ENCODE measurements around the gene SHISA8.

Gene SHISA8

GRCh38 chr22:41933411-41934177 is 18.7 kb upstream of the SHISA8 start:
- DNase-seq (ENCODE audit: low read depth), result no peak

GRCh38 chr22:41932353-41932752 is 17.5 kb upstream of the SHISA8 start:
- DNase-seq (ENCODE audit: low read depth), result no peak

- no peak for DNase-seq (ENCODE audit: low read depth)
These were observed 16.9 kb upstream of the SHISA8 start for GRCh38 chr22:41931701-41932269.

- no peak for DNase-seq (ENCODE audit: low read depth)
These were observed 14.5 kb upstream of the SHISA8 start for GRCh38 chr22:41929418-41929810.

- DNase-seq (ENCODE audit: low read depth), result no peak
These were observed 13.9 kb upstream of the SHISA8 start for GRCh38 chr22:41928593-41929417.

- no peak for DNase-seq (ENCODE audit: low read depth)
These were observed 12.9 kb upstream of the SHISA8 start for GRCh38 chr22:41927813-41928212.

GRCh38 chr22:41925783-41926460 is 11.0 kb upstream of the SHISA8 start:
- DNase-seq (ENCODE audit: low read depth), result no peak

- DNase-seq (ENCODE audit: low read depth), result no peak
These were observed 8.9 kb upstream of the SHISA8 start for GRCh38 chr22:41923595-41924276.

GRCh38 chr22:41922940-41923594 is 8.2 kb upstream of the SHISA8 start:
- no peak for DNase-seq (ENCODE audit: low read depth)

- DNase-seq (ENCODE audit: low read depth), result no peak
These were observed 7.5 kb upstream of the SHISA8 start for GRCh38 chr22:41922328-41922727.

- DNase-seq (ENCODE audit: low read depth), result no peak
These were observed 5.5 kb upstream of the SHISA8 start for GRCh38 chr22:41920271-41920976.

- no peak for DNase-seq (ENCODE audit: low read depth)
These were observed 4.7 kb upstream of the SHISA8 start for GRCh38 chr22:41919357-41920224.

GRCh38 chr22:41917903-41918791 is 3.3 kb upstream of the SHISA8 start:
- no peak for DNase-seq (ENCODE audit: low read depth)

GRCh38 chr22:41917375-41917902 is 2.6 kb upstream of the SHISA8 start:
- no peak for DNase-seq (ENCODE audit: low read depth)

- DNase-seq (ENCODE audit: low read depth), result no peak
These were observed 2.0 kb upstream of the SHISA8 start for GRCh38 chr22:41916745-41917358.

- no peak for DNase-seq (ENCODE audit: low read depth)
These were observed 1.1 kb upstream of the SHISA8 start for GRCh38 chr22:41915786-41916493.

GRCh38 chr22:41914611-41915034 is 251 bp downstream of the SHISA8 start:
- DNase-seq (ENCODE audit: low read depth), result no peak

All from GM04504 (cell line).